SK-N-MC (cell line): ENCODE results near the gene EXD3.
A peak's percentile ranks its signal among the peaks of the same experiment; 100 is the strongest.

Experiments used
- DNase-seq: peaks from one replicate; pipeline ENCODE4 v3.0.0-alpha.2; 2011; ENCODE audit warnings: low read depth, low spot score
- H3K27ac ChIP-seq: fragments of 200-600 bp; sonication (generic); 2 replicates; pipeline ENCODE4 v1.5.1; 2016; ENCODE audit warnings: mixed run types
- H3K36me3 ChIP-seq: fragments of 200-600 bp; sonication (generic); 2 replicates; pipeline ENCODE4 v1.6.1; 2017; ENCODE audit warnings: antibody characterized with exemption, low read length, mixed read lengths; ENCODE audit not compliant: insufficient read depth
- H3K4me3 ChIP-seq: fragments of 200-600 bp; sonication (generic); 2 replicates; pipeline ENCODE4 v1.5.1; 2016
- H3K9ac ChIP-seq: fragments of 200-600 bp; sonication (generic); 2 replicates; pipeline ENCODE4 v1.8.0; 2017; ENCODE audit warnings: mixed run types, mixed read lengths; ENCODE audit not compliant: insufficient read length
- H3K9me3 ChIP-seq: fragments of 200-600 bp; sonication (generic); 2 replicates; pipeline ENCODE4 v1.6.1; 2017; ENCODE audit warnings: low read depth, mild to moderate bottlenecking, antibody characterized with exemption, low read length, moderate library complexity, mixed read lengths
- EZH2 ChIP-seq: fragments of 200-600 bp; sonication (generic); IDR thresholded peaks from one replicate; pipeline ENCODE4 v1.6.1; 2017; ENCODE audit warnings: antibody characterized with exemption
- FOXP2 ChIP-seq: optimal IDR thresholded peaks from 2 replicates; pipeline ENCODE3; 2011; ENCODE audit warnings: mild to moderate bottlenecking, moderate library complexity; ENCODE audit not compliant: insufficient read depth; ENCODE audit errors: extremely low read length, control extremely low read depth
- POLR2AphosphoS5 ChIP-seq: IDR thresholded peaks from 2 replicates; pipeline ENCODE4 v1.6.1; 2012; ENCODE audit warnings: mild to moderate bottlenecking, low read depth, low read length, borderline replicate concordance

Gene EXD3

DNA sequence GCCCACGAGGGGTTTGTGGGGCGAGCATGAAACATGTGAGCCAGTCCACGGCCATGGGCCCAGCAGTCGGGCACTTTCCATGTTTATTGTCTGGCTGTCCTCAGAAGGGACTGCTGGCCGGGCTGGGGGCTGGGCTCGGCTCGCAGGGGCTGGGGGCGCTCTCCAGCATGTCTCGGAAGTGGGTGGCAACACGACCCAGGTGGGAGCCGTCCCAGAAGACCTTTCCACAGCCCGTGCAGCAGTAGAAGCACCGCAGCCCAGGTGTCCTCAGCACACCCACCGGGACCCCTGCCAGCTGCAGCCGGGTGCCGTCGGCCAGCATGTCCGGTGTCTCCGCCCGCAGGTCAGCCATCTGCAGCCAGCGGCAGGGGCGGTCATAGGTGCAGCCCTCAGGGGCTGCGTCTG lies 116.1 kb downstream of the EXD3 start:
- no peak overlapping the region for H3K4me3 ChIP-seq
- DNase-seq: no peak
- no peak overlapping the region for H3K27ac ChIP-seq
- H3K9me3 ChIP-seq: no peaks in the 10 kb centered on the region
- H3K9ac ChIP-seq: no peak overlapping the region
- TF ChIP-seq POLR2AphosphoS5 (no peak), EZH2 (no peak), FOXP2 (no peak)
- no peaks in the 10 kb centered on the region for H3K36me3 ChIP-seq

DNA sequence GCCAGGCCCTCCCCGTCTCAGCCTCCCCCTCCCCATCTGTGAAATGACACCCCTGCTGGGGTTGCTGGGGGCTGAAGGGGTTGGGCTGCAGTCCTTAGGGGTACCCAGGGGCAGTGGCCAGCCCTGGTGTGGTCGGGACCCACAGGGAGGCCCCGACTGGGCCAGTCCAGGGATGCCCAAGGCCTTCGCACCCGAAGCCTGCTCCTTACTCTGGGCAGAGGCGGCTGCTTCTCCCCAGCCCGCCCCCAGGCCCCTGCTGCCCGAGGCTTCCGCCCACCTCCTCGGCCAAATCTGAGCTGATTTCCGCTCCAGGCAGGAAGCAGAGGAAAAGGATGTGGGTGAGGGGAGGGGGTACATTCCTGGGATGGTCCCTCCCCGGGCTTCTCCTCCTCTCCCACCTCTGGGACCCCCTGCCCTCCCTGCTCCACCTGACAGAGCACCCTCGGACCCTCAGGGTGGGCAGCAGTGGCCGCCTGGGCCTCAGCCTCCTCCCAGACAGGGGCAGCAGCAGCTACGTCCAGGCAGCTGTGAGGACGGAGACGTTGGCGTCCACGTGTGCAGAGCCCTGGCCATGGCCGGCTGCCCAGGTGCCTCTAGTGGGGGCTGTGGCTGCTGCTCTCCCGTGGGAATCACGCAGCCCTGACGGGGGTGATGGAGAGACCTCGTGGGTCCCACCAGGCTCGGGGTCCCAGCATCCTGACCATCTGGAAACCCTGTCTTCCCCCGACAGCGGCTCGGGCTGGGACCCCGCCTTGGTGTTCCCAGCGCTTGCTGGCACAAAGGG lies 116.7 kb downstream of the EXD3 start:
- Histone ChIP-seq H3K4me3 (no peak overlapping the region), H3K9ac (no peak overlapping the region), H3K27ac (no peak overlapping the region), H3K36me3 (no peaks in the 10 kb centered on the region), H3K9me3 (no peaks in the 10 kb centered on the region)
- no peak for DNase-seq
- TF ChIP-seq FOXP2: no peak
- no peak for TF ChIP-seq EZH2
- TF ChIP-seq POLR2AphosphoS5: no peak

DNA sequence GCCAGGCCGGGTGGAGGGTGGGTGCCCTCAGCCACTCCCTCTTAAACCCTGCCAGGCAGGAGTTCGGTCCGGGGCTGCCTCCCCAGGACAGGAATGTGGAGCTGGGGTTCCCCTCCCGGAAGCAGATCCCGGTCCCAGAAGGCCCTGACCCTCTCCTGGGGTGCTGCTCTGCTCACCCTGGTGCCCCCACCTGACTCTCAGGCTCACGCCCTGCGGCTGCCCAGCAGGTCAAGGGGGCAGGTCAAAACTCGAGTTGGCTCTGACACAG lies 117.2 kb downstream of the EXD3 start:
- no peak overlapping the region for H3K4me3 ChIP-seq
- H3K9ac ChIP-seq: no peak overlapping the region
- no peak for TF ChIP-seq EZH2
- no peak for TF ChIP-seq FOXP2
- TF ChIP-seq POLR2AphosphoS5: no peak
- H3K36me3 ChIP-seq: no peaks in the 10 kb centered on the region
- no peaks in the 10 kb centered on the region for H3K9me3 ChIP-seq
- no peak overlapping the region for H3K27ac ChIP-seq
- DNase-seq: no peak

DNA sequence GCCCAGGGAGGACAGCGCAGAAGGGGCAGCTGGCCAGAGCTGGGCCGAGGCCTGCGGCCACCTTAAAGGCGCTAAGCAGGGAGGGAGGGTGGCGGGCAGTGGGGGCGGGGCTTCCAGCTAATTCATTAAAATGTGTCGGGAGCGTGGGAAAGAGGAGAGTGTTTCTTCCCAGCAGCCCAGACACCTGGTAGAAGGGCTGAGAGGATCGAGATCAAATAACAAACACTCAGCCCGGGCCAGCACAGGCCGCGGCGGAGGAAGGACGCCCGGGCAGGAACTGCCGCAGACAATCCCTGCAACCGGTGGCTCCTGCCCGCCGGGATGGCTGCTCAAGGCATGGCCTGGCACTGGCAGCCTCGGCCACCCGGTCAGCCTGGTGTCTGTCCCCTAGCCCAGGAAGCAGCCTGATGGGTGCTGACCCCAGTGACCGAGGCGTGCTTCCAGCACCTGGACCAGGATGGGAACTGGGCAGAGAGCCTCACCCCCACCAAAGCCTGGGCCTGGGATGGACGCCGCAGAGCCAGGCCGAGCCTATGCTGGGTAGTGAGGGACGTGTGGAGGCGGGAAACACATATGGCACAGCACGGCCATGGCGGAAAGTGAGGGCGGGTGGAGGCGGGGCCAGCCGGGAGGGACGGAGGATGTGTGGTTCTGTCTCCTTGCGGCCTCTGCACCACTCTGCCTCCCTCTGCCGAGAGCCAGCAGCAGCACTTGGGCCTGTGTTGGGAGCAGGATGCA lies 117.7 kb downstream of the EXD3 start:
- no peak for DNase-seq
- Histone ChIP-seq H3K9ac (no peak overlapping the region), H3K9me3 (no peaks in the 10 kb centered on the region), H3K27ac (no peak overlapping the region), H3K4me3 (no peak overlapping the region), H3K36me3 (no peaks in the 10 kb centered on the region)
- no peak for TF ChIP-seq POLR2AphosphoS5
- no peak for TF ChIP-seq EZH2
- no peak for TF ChIP-seq FOXP2

DNA sequence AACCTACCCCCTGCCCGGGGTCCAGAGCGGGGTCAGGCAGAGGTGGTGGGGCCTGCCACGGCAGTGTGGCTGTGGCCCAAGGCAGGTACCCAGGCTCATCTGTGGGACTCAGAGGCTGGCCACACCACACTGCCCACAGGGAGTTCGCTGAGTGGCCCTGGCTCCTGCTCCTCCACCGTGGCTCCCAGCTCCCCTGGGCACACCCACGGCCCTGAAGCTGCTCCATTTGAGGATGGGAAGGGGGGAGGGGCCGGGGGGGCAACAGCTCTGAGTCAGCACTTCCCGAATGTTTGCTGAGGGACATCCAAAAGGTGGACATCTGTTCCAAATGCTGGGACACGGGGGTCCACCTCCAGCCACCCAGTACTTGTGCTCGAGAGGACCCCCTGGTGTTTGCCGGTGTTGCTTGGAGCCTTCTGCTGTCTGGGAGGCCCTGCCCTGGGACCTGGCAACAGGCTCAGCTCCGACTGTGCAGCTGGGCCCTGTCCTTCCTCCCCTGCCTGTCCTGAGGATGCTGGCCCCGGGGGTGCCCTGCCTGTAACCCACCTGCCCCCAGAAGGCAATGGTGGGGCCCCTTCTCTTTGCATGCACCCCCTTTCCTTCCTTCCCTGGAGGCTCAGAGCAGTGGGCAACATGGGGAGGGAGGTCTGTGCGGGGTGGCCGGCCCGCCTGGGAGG lies 118.4 kb downstream of the EXD3 start:
- TF ChIP-seq POLR2AphosphoS5: no peak
- TF ChIP-seq EZH2: no peak
- no peak for TF ChIP-seq FOXP2
- H3K9ac ChIP-seq: no peak overlapping the region
- no peak overlapping the region for H3K27ac ChIP-seq
- no peaks in the 10 kb centered on the region for H3K9me3 ChIP-seq
- H3K36me3 ChIP-seq: no peaks in the 10 kb centered on the region
- no peak for DNase-seq
- H3K4me3 ChIP-seq: no peak overlapping the region

DNA sequence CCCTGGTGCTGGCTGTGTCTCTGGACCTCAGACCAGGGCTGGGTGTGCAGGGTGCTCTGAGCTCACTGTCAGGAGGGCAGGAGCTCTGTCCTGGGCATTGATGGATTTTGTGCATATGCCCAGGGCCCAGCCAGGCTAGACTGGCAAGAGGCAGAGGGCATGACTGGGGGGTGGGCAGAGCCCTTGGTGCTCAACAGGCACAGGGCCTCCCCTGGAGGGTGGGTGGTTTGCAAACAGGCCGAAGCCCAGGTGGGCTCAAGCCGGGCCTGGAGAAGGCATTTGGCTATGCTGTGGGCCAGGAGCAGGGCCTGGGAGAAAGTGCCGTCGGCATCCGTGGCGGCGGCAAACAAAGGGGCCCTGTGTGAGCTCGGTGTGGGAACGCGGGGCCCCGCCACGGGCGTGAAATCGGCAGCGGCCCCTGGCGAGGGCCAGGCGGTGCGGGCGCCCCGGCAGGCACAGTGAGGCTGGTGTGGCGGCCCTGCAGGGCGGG lies 119.0 kb downstream of the EXD3 start:
- no peak for TF ChIP-seq POLR2AphosphoS5
- no peak for TF ChIP-seq EZH2
- TF ChIP-seq FOXP2: no peak
- H3K36me3 ChIP-seq: no peaks in the 10 kb centered on the region
- no peak overlapping the region for H3K9ac ChIP-seq
- no peak for DNase-seq
- H3K27ac ChIP-seq: no peak overlapping the region
- H3K9me3 ChIP-seq: no peaks in the 10 kb centered on the region
- no peak overlapping the region for H3K4me3 ChIP-seq

DNA sequence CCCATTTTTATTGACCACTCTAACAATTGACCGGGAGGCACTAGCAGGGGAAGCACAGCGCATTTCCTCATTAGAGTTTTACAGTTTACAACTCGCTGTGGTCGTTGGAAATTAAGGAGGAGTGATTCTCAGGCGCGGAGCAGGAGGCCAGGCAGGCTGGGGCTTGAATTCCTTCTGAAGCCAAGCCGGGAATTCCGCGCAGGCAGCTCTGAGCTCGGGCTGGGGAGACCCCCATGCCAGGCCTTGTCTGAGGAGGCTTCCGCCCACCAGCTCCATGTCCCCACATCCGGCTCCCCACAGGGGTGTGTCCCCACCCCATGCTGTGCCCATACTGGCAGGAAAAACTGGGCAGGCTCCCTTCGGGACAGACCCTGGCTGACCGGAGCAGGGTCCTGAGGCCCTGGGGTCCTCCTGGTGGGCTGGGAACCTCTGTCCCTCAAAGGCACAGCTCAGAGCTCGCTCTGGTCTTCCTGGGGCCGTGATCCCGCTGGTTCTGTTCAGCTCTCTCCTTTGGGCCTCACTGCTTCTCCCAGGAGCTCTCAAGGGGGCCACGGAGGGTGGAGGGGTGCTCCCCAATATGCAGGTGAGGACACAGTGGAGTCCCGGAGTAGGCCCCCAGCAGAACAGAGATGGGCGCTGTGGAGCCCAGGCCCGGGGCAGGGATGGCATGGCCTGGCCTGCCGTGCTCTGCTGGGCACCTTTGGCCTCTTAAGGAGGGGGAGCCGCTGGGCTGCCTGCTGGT lies 119.6 kb downstream of the EXD3 start:
- H3K27ac ChIP-seq: peak overlapping the region; percentile 25; the same call in 1 of the 2 replicates
- DNase-seq: no peak
- H3K36me3 ChIP-seq: no peaks in the 10 kb centered on the region
- no peak overlapping the region for H3K4me3 ChIP-seq
- no peak overlapping the region for H3K9ac ChIP-seq
- H3K9me3 ChIP-seq: no peaks in the 10 kb centered on the region
- no peak for TF ChIP-seq FOXP2
- no peak for TF ChIP-seq EZH2
- TF ChIP-seq POLR2AphosphoS5: no peak

DNA sequence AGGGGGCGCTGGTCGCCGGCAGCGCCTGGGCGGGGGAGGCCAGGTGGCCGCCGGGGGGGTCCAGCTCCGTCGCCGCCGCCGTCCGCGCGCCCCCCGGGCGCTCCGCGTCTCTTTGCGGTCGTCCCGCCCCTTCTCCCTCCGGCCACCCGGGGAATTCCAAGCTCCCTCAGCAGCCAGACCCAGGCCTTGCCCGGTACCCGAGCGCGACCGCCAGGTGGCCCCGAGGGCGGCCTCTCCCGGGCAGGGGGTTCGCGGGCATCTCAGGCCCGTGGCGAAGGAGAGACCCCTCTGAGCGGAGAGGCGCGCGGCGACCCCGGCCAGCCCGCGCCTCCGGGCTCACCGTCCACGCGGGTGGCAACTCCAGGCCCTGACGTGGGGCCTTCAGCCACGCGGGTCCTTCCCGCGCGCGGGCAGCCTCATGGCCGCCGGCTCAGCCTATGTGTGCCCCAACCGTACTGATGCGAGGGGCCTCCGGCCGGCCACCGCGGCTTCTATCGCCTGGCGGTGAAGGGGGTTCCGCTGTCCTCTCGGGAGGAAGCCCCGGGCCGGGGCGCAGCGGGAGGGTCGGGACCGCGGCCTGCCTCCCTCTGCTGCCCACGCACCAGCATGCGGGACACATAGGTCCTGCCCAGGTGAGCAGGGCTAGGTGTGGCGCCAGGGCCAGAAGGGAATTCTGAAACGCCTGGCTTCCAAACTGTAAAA lies 120.4 kb downstream of the EXD3 start:
- Histone ChIP-seq H3K9me3 (no peaks in the 10 kb centered on the region), H3K9ac (no peak overlapping the region), H3K36me3 (no peaks in the 10 kb centered on the region), H3K27ac (peak overlapping the region; percentile 25; the same call in 1 of the 2 replicates), H3K4me3 (peak overlapping the region; percentile 49; the same call in 1 of the 2 replicates)
- DNase-seq: no peak
- TF ChIP-seq POLR2AphosphoS5 (no peak), EZH2 (no peak), FOXP2 (no peak)
